Measurements from ENCODE around the gene TNPO3.
"Not testable (repeated sequence)": the region's sequence is repeated elsewhere in the genome, so short reads cannot be mapped to it uniquely, and the experiment has no call there.

TNPO3 gene

DNA sequence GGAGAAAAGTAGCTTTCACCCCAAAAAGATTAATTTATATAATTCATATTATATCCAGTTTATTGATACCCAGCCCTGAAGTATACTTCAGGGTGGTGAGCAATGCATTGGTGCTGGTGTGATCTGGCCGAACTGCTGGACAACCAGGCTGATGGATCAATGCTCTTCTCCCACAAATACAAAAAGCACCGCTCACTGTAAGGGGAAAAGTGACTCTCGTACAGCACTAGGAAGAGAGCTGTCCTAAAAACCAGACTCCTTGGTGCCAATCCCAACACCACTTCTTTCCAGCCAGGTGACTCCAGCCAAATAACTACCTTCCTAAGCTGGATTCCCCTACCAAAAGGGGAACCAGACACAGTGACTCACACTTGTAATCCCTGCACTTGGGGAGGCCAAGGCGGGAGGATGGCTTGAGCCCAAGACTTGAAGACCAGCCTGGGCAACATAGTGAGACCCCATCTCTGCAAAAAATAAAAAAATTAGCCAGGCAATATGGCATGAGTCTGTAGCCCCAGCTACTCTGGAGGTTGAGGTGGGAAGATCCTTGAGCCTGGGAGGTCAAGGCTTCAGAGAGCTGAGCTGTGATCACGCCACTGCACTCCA, 13.1 kb upstream of the TNPO3 start:
- no peak for DNase-seq

DNA sequence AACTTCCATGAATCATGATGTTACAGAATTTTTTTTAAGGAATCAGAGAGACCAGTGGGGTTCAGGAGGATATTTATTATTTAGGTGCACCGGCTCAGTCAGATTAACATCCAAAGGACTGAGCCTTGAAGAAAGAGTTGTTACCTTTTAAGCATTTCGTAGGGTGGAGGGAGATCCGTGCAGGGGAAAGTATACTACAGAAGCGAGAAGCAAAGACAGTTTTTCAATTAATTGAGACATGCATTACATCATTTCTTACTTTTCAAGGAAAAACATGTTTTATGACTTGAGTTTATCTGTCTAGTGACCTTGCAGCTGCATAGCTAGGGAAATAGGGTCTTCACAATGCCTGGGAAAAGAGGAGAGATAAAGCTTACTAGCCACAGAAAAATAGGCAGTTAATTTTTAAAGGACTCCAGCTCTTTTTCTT, 12.2 kb upstream of the TNPO3 start:
- DNase-seq = not testable (repeated sequence)

DNA sequence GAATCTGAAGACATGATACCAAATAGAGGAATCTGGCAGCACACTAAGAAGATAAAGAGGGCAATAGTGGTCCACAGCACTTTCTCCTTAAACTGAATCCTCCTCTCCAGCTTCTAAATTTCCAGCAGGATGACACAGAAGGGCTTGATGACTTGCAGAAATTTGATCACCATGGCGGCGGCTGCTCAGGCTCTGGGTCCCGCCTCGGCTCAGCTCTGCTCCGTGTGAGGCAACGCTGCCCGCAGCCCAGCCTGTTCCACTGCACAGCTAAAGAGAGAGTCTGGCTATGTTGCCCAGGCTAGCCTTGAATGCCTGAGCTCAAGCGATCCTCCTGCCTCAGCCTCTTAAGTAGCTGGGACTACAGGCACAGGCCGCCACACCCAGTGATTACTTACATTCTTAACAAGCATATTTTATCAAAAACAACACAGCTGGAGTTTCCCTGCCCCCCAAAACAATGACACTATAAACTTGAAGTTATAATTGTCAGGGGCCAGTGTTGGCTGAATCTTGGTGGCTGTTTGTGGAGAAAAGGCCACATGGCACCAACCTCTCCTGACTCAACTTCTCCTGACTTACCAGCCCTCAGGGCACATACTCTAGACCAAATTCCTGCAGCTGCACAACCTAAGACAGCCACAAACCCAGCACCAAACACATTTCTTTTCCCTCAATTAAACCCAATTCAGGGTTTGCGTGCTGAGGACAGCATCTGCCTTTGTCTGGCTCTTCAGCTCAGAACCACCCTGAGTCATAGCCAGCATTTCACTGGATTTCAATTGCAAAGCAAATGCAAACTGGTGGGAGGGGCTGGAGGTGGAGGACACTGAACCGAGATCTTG, 11.6 kb upstream of the TNPO3 start:
- DNase-seq = no peak

DNA sequence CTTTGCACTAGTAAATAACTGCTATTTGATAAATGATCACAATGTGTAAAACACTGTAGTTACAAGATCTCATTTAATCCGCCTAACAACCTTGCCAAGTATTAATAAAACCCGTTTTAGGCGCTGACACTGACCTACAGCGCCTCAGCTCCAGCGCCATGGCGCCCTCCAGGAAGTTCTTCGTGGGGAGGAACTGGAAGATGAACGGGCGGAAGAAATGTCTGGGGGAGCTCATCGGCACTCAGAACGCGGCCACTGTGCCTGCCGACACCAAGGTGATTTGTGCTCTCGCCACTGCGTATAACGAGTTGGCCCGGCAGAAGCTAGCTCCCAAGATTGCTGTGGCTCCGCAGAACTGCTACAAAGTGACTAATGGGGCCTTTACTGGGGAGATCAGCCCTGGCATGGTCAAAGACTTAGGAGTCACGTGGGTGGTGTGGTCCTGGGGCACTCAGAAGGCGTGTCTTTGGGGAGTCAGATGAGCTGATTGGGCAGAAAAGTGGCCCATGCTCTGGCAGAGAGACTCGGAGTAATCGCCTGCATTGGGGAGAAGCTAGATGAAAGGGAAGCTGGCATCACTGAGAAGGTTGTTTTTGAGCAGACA, 1.1 kb upstream of the TNPO3 start:
- no peak for DNase-seq

DNA sequence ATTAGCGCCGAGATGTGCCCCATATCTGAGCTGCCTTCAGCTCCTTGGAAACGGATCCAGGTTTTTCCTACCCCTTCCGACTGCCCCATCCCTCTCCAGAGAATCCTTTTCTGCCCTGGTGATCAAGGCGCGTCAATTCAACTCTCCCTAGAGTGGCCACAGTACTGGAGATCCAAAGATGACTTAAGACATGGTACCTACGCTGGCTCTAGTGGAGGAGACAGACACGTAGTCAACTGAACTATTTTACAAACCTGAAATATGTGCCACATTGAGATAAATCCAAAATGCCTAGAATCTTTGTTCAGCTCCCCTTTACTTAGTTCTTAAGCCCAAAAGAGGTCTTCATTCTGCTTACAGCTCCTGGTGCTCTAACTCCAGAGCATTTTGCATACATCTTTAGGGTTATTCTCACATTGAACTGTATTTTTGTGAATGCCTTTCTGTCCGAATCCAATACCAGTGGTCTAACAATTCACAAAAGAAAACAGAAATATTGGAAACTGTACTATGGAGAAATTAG, 444 bp upstream of the TNPO3 start:
- no peak for DNase-seq

DNA sequence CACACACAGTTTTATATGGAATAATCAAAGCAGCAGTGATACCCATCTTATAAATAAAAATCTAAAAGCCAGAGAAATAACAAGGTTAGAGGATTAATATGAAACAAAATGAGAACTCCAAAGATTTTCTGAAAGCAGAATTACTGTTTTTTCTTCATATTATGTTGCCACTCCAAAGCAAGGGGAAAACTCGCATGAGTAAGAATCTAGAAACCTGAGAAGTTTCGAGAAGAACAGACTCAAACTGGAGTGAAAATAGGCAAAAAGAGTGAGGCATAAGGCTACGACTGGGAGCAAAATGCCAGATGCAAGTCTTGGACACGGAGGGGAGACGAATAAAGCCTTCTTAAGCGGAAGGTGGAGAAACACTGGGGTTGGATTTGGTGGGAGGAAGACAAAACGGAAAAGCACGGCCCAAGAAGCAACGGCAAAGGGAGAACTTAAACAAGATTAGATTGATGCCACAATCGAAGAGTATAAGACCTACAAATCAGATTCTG, 923 bp downstream of the TNPO3 start:
- no peak for DNase-seq

DNA sequence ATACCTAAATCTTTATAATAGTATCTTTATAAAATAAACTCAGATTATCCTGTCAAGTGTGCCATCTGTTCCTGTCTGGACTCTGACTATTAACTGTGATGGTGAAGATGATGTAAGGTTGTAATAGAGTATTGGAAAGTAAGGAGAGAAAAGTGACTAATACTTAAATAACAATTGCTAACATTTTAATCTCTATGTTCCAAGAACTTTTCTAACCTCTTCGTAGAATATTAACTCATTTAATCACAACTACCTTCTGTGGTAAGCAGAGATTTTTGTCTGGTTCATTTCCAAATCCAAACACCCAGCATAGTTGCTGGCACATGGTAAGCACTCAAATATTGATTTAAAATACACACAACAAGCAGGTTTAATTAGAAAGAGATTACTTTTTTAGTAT, 2.5 kb downstream of the TNPO3 start:
- no peak for DNase-seq

DNA sequence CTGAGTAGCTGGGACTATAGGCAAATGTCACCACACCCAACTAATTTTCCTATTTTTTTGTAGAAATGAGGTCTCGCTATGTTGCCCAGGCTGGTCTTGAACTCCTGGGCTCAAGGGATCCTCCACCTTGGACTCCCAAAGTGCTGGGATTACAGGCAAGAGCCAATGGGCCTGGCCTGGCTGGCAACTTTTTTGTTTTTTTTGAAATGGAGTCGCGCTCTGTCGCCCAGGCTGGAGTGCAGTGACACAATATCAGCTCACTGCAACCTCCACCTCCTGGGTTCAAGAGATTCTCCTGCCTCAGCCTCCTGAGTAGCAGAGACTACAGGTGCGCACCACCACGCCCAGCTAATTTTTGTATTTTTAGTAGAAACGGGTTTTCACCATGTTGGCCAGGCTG, 3.5 kb downstream of the TNPO3 start:
- DNase-seq = not testable (repeated sequence)

DNA sequence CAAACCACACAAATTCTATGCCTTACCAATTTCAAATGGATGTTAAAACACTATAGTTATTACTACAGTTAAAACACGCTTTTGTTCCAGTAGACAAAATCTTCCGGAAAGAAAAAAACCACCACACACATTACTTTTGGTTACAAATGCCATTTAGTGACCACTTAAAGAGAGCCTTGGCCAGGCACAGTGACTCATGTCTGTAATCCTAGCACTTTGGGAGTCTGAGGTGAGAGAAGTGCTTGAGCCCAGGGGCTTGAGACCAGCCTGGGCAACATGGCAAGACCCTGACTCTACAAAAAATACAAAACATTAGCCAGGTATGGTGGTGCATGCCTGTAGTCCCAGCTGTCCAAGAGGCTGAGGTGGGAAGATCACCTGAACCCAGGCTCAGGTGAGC, 7.2 kb downstream of the TNPO3 start:
- DNase-seq = no peak

DNA sequence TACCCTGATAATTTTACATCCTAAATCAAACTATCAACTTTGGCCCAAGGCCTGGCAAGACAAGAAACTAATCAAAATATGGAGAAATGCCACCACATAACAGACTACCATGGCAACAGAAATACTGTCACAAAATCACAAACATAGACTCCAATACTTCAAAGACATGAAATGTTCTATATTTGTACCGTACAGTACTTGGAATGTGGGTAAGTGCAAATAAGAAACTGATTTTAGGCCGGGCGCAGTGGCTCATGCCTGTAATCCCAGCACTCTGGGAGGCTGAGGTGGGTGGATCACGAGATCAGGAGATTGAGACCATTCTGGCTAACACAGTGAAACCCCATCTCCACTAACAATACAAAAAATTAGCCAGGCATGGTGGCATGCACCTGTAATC, 9.2 kb downstream of the TNPO3 start:
- DNase-seq = no peak

DNA sequence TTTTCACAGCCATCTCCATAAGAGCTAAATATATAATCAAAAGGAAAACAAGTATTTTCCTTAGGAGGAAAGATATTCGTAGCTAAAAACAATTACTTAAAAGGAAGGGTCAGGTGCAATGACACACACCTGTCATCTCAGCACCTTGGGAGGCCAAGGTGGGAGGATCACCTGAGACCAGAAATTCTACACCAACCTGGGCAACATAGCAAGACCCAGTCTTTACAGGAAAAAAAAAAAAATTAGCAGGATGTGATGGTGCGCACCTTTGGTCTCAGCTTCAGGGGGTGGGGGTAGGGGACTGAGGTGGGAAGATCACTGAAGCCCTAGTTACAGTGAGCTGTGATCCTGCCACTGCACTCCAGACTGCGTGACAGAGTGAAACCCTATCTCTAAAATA, 11.9 kb downstream of the TNPO3 start:
- DNase-seq = no peak

DNA sequence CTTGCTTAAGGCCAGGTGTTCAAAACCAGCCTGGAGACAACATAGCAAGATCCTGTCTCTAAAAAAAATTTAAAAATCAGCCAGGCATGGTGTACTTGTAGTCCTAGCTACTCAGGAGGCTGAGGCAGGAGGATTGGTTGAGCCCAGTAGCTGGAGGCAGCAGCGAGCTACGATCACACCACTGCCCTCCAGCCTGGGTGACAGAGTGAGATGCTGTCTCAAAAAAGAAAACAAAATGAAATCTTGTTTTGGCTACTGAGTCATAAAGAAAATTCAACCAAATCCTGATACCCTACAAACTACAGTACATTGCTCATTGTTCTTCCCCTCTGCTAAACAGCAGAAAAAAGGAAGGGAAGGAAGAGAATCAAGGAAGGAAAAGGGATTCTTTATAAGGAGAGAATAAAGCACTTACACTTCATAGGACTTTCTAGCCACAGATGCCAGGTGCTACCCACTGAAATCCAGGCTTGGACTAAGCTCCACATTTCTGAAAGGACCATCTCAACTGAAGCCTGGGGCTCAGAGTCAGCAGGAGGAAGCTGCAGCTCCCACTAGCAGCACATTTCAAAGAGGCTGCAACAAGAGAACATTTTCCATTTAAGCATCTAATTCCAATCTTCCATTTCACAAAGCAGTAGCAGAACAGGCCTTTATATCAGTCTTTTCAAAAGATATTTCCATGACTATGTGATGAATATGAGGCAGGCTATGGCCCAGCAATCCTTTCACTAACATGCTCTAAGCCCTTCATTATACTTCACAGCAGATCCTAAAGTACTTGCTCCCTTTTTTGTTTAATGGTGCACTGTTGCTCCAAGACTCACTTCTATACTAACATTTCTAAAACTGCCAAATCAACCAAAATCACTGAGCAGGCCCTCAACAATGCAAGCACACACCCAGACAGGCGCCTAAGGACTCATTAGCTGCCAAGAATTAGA, 13.5 kb downstream of the TNPO3 start:
- no peak for DNase-seq

DNA sequence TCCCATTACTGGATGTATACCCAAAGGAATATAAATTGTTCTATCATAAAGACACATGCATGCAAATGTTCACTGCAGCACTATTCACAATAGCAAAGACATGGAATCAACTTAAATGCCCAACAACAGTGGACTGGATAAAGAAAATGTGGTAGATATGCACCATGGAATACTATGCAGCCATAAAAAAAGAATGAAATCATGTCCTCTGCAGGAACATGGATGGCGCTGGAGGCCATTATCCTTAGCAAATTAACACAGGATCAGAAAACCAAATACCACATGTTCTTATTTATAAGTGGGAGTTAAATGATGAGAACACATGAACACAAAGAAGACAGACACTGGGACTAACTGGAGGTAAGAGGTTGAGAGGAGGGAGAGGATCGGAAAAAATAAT, 16.4 kb downstream of the TNPO3 start:
- not testable (repeated sequence) for DNase-seq

DNA sequence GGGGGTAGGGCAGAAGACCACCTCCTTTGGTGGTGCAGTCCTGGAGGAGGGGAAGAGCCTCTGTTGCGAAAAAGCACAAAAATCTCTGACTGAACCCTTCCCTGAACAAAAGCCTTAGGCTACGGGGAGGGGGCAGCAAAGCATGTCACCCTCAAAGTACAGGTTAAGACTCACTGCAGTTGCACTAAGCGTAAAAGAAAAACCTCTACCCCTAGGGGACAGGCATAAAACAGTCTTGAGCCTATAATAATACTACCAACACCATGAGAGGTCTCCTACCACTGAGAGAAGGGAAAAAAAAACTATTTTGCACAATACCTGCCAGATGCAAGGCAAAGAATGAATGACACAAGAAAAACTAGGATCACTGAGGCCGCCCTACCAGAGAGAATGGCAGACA, 17.3 kb downstream of the TNPO3 start:
- DNase-seq = no peak

DNA sequence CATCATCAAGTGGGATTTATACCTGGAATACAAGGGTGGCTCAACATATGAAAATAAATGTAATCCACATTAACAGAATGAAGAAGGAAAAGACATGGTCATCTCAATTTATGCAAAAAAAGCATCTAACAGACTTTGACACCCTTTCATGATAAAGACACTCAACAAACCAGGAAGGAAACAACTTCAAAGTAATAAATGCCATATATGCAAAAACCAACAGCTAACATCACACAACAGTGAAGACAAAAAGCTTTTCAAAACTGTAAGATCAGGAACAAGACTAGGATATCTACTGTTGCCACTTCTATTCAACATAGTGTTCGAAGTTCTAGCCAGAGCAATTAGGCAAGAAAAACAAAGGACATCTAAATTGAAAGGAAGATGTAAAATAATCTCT, 22.9 kb downstream of the TNPO3 start:
- no peak for DNase-seq

DNA sequence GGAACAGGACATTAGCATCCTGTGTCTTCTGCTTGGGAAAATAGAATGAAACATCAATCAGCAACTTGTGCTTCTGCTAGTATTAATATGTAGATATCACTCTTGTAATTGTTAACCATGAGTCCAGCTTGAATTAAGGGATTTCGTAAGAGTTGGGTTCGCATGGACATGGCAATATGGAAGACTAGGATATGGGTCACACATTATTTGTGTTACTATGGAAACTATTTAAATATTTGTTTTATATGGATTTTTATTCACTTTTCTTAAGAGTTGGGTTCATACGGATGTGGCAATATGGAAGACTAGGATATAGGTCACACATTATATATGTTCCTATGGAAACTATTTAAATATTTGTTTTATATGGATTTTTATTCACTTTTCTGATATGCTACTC, 24.5 kb downstream of the TNPO3 start:
- no peak for DNase-seq

DNA sequence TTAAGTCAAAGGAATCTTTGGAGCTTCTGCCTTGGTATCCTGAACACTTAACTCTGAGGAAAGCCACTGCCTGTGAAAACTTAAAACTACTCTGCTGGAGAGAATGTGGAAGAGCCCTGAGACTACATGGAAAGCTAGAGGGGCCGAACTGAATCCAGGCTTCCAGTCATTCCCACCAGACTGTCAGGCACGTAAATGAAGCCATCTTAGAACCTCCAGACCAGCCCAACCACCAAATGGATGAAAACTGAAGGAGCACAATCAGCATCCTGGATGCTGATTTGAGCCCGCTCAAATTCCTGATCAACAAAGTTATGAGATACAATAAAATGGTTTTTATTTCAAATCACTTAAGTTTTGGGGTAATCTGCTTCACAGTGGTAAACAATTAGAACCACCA, 30.8 kb downstream of the TNPO3 start:
- no peak for DNase-seq

DNA sequence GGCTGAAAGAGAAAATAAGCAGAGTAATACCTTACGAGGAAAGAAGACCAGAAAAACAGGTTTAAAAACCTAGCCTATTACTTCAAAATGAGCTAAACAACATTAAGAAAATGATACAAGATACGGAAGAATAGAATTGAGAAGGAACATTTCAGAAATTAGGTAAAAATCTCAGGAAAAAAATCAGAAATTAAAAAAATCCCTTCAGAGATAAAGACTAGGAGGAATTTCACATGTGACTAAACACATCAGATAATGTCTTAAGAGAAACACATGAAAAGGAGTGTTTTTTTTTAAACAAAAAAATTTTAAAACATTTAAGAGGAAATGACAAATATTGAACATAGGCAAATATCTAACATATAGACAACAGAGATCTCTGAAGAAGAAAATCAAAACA, 33.3 kb downstream of the TNPO3 start:
- no peak for DNase-seq

DNA sequence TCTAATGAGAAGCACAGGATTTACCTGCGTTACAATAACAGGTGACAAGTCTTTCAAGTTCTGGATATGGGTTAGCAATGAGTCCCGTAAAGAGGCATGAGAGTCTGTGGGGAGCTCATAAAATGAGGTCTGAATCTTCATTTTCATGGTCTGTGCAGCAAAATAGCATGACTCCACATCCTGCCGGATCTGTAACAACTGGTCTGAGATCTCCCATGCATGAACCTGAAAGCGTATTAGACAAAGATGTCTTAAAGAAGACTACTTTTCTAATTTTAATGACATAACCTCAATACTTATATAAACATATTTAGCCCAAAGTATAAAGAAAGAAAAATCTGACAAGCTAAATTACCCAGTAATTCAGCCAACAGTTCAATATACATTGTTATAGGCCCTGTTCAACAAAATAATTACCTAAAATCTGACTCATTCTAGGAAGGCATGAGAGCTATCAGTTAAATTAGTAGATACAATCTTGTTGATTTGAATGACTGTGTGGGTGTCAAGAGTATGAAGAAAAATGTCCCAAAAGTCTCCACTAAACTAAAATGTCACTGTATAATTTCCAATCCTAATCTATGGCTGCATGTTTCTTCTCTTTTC, 36.9 kb downstream of the TNPO3 start:
- no peak for DNase-seq

DNA sequence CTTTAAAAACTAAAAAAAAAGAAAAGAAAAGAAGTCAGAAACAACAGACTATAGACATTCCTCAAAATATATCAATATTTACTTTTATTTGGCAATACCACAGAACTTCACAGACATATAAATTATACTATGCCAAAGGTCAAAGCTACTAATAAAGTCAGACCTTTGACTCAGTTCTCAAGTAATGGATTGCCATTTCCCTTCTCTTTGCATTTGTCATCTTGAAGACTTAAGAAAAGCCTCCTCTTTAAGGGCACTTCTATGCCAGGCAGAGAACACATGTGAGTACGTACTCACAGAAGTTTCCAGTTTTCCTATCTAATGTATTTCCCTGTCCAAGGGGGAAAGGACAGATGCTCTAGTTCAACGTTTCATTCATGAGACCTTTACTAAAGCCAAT, 37.6 kb downstream of the TNPO3 start:
- no peak for DNase-seq

DNA sequence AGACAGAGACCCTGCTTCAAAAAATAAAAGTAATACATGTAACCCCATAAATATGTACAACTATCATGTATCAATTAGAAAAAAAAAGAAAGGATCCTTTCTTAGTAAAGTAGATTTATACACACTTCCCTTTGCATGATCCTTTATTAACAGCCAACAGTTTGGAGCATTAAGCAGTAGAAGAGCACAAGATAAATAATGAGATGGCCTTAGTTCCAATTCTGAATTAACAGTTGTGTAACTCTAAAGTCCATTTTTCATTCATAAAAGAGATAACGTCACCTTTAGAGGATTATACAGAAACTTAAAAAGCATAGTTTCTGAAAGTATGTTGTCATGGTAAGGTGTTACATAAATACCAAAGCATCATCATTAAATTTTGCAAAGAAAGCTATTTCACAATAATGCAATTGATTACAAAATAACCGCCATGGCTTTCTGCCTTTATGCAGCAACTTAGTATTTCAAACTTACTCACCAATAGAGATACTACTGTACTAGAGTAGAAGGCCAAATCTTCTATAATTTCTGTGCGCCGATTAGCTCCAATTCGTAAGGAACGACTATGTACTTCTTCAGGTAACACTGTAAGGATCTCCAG, 40.3 kb downstream of the TNPO3 start:
- no peak for DNase-seq
